EL (cell line): Measurements from ENCODE around the gene SNRPA.
"Not testable (repeated sequence)": the region's sequence is repeated elsewhere in the genome, so short reads cannot be mapped to it uniquely, and the experiment has no call there.

Source experiments
- DNase-seq: peaks from one replicate; pipeline ENCODE4 v3.0.0-alpha.2; 2016

SNRPA gene

GRCh38 chr19:40721936-40722661 is 28.9 kb upstream of the SNRPA start:
- no peak for DNase-seq

- DNase-seq: no peak
Observed at GRCh38 chr19:40723661-40724254, 27.2 kb upstream of the SNRPA start.

- DNase-seq: no peak
Observed at GRCh38 chr19:40724315-40724714, 26.7 kb upstream of the SNRPA start.

GRCh38 chr19:40724855-40725254 is 26.1 kb upstream of the SNRPA start:
- DNase-seq: no peak

GRCh38 chr19:40726279-40726678 is 24.7 kb upstream of the SNRPA start:
- DNase-seq: no peak

- not testable (repeated sequence) for DNase-seq
Observed at GRCh38 chr19:40730065-40730464, 20.9 kb upstream of the SNRPA start.

GRCh38 chr19:40732304-40732703 is 18.7 kb upstream of the SNRPA start:
- DNase-seq: not testable (repeated sequence)

GRCh38 chr19:40733149-40733548 is 17.9 kb upstream of the SNRPA start:
- DNase-seq: no peak

- no peak for DNase-seq
Observed at GRCh38 chr19:40735013-40735771, 15.8 kb upstream of the SNRPA start.

- no peak for DNase-seq
Observed at GRCh38 chr19:40736661-40737060, 14.3 kb upstream of the SNRPA start.

- no peak for DNase-seq
Observed at GRCh38 chr19:40737102-40737644, 13.8 kb upstream of the SNRPA start.

- no peak for DNase-seq
Observed at GRCh38 chr19:40739030-40739839, 11.8 kb upstream of the SNRPA start.

GRCh38 chr19:40739871-40740703 is 10.9 kb upstream of the SNRPA start:
- DNase-seq: no peak

GRCh38 chr19:40740747-40741146 is 10.3 kb upstream of the SNRPA start:
- no peak for DNase-seq

GRCh38 chr19:40741527-40742390 is 9.2 kb upstream of the SNRPA start:
- no peak for DNase-seq

- no peak for DNase-seq
Observed at GRCh38 chr19:40742477-40742876, 8.5 kb upstream of the SNRPA start.

- no peak for DNase-seq
Observed at GRCh38 chr19:40742886-40743285, 8.1 kb upstream of the SNRPA start.

- no peak for DNase-seq
Observed at GRCh38 chr19:40743926-40744325, 7.1 kb upstream of the SNRPA start.

- no peak for DNase-seq
Observed at GRCh38 chr19:40744554-40745401, 6.2 kb upstream of the SNRPA start.

- peak; percentile 72 for DNase-seq
Observed at GRCh38 chr19:40745402-40745780, 5.6 kb upstream of the SNRPA start.
